Spleen (tissue), 7 donors: Measurements from ENCODE around the gene C14orf180.
A peak's percentile ranks its signal among the peaks of the same experiment; 100 is the strongest.

Experiments
- CTCF ChIP-seq, 11 experiments: fragments of 200-600 bp in 7 of 11; fragments of 450-650 bp in 4 of 11; sonication (generic) in 4 of 11; IDR thresholded peaks in 8 of 11; conservative IDR thresholded peaks in 3 of 11; 1 replicate in 7 of 11; 2 replicates in 4 of 11; pipeline versions ENCODE4 v1.4.0 to v1.8.0; 2016 to 2021; ENCODE audit warnings: antibody characterized with exemption in 11 of 11, inconsistent platforms in 4 of 11, mild to moderate bottlenecking in 1 of 11
- POLR2A ChIP-seq, 3 donors: fragments of 450-650 bp; IDR thresholded peaks; one replicate each; pipeline ENCODE4 v1.5.1; 2017; ENCODE audit warnings: antibody characterized with exemption in 3 of 3, mild to moderate bottlenecking in 1 of 3
- POLR2AphosphoS5 ChIP-seq, 3 donors: sonication (generic); formaldehyde crosslinking; IDR thresholded peaks; one replicate each; pipeline ENCODE4 v1.5.1; 2017; ENCODE audit warnings: antibody characterized with exemption in 3 of 3
- donor health status: DM: no; HTN: no; CAD: no; lungs with moderate emphysema.
- donor health status: DM: no; HTN: no; CAD: no.
- donor health status: DM: no; HTN: no; CAD: no.

GRCh38 chr14:104545942-104546501 lies 33.5 kb upstream of the C14orf180 start:
- TF ChIP-seq CTCF (IDR thresholded peaks at IDR 0.05 in 8 of 11, conservative IDR thresholded peaks at IDR 0.05 in 3 of 11) (no peak), POLR2A (IDR thresholded peaks at IDR 0.05) (no peak), POLR2AphosphoS5 (IDR thresholded peaks at IDR 0.05) (peak in 2 of 3 donors; percentile 59 to 62)
